ENCODE results near the gene CD55.

- TF ChIP-seq POLR2A (IDR thresholded peaks at IDR 0.05) = no peak
- TF ChIP-seq EP300 (IDR thresholded peaks at IDR 0.05) = no peak
- TF ChIP-seq CTCF (IDR thresholded peaks at IDR 0.05) = no peak
These were observed 40.4 kb downstream of the CD55 start for GRCh38 chr1:207361889-207362288.
